BJ (cell line): ENCODE results near the gene LAS1L. TPM values are rescaled to one million over a fixed set of nuclear protein-coding genes. Genes with fewer than 3 reads are reported as not detected.
"Not testable (repeated sequence)": the region's sequence is repeated elsewhere in the genome, so short reads cannot be mapped to it uniquely, and the experiment has no call there.

Experiments
- CTCF ChIA-PET: fragments of 350-600 bp; formaldehyde crosslinking; extraction: SDS; loops from one replicate; lab custom pipeline; 2021; ENCODE audit warnings: antibody characterized with exemption, inconsistent platforms; lab: Yijun Ruan, JAX
- POLR2A ChIA-PET: fragments of 300-600 bp; sonication (Branson Sonifier 250); formaldehyde crosslinking; extraction: SDS; loops from one replicate; lab custom pipeline; 2021; ENCODE audit warnings: antibody characterized with exemption; lab: Charles Lee
- DNase-seq: peaks from one replicate; pipeline ENCODE4 v3.0.0-alpha.2; 2011; ENCODE audit warnings: low read depth
- H3K27me3 ChIP-seq: 2 replicates; pipeline ENCODE4 v1.6.0; 2011; ENCODE audit warnings: low read length; ENCODE audit not compliant: control insufficient read depth, insufficient read depth
- H3K36me3 ChIP-seq: 2 replicates; pipeline ENCODE4 v1.5.1; 2011; ENCODE audit warnings: low read length; ENCODE audit not compliant: control insufficient read depth, insufficient read depth
- H3K4me3 ChIP-seq: 2 replicates; pipeline ENCODE4 v1.5.1; 2011; ENCODE audit warnings: low read depth, mild to moderate bottlenecking, control low read depth, low read length
- polyA plus RNA-seq: library from polyadenylated mRNA; depleted of rRNA; stranded (reverse); fragments of >200 nt; gene quantifications from 2 replicates; pipeline ENCODE4 v1.2.3, GENCODE V29; 2011
- TF ChIP-seq, protein P1 (sequence below): IDR thresholded peaks from 2 replicates; pipeline ENCODE4 v1.5.1; 2011; ENCODE audit warnings: low read depth, mild to moderate bottlenecking, control low read depth, inconsistent platforms, low read length, moderate library complexity; ENCODE audit not compliant: insufficient read depth

Gene LAS1L
- polyA plus RNA-seq, 1 experiment: 22.3 TPM

DNA sequence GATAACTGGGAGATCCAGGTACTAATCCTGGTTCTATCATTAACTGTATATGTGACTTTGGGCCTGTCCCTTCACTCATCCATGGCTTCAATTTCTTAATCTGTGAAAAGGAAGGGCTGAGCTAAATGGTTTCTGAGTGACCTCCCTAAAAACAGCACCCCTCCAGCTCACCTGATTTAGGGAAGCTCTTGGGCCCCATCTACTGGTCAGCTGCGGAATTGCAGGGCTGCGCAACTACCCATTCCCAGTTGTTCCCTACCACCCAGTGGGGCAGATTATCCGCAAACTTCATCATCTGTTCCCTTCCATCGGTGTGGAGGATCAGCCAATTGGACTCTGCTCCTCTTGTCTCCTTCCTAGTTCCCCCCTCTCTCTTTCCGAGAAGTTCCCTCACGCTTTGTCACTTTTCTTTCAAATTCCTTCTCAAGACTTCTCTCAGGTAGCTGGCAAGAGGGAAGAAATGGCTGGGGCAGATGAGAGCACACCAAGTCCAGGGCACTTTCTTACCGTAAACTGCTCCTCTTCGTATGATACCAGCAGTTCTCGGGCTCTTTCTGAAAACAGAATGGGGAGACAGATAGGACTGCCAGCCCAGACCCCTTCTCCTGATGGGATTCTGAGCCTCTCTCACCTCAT, 5.8 kb downstream of the LAS1L start:
- no peaks in the 10 kb centered on the region for H3K27me3 ChIP-seq
- peaks cover 7% of the 10 kb centered on the region for H3K36me3 ChIP-seq
- no peak for DNase-seq
- ChIA-PET CTCF (interaction anchor here (0.6 to 2.0 kb wide), 6 partner anchors 11 to 494 kb away, joined by 3 to 7 read pairs (median 3); partner anchors contain the start of gene ZC3H12B), POLR2A (no interaction called here)
- TF ChIP-seq, protein P1, sequence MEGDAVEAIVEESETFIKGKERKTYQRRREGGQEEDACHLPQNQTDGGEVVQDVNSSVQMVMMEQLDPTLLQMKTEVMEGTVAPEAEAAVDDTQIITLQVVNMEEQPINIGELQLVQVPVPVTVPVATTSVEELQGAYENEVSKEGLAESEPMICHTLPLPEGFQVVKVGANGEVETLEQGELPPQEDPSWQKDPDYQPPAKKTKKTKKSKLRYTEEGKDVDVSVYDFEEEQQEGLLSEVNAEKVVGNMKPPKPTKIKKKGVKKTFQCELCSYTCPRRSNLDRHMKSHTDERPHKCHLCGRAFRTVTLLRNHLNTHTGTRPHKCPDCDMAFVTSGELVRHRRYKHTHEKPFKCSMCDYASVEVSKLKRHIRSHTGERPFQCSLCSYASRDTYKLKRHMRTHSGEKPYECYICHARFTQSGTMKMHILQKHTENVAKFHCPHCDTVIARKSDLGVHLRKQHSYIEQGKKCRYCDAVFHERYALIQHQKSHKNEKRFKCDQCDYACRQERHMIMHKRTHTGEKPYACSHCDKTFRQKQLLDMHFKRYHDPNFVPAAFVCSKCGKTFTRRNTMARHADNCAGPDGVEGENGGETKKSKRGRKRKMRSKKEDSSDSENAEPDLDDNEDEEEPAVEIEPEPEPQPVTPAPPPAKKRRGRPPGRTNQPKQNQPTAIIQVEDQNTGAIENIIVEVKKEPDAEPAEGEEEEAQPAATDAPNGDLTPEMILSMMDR: peak; percentile 92
- no peak overlapping the region for H3K4me3 ChIP-seq

DNA sequence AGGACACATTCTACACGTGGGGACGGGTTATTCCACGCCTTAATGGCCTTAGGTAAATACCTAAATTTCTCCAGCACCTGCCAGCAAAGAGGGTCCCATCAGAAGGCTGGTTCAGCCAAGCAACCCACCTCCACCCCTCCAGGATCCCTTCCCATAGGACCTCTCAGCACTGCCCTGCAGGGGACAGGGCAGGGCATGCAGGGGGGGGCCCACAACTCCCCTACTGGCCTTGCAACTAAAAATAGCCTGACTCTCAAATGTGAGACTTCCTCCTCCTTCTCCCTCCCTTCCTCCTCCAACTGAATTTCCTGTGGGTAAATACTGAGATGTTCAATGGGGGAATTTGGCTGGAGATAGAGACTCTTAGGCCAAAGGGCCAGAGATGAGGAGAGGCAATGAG, 6.3 kb downstream of the LAS1L start:
- TF ChIP-seq, protein P1: no peak
- Histone ChIP-seq H3K36me3 (peaks cover 7% of the 10 kb centered on the region), H3K27me3 (no peaks in the 10 kb centered on the region), H3K4me3 (no peak overlapping the region)
- DNase-seq: no peak
- ChIA-PET CTCF (interaction anchor here (0.7 to 2.0 kb wide), 4 partner anchors 12 to 494 kb away, joined by 3 to 7 read pairs (median 3); partner anchors contain the start of gene ZC3H12B), POLR2A (no interaction called here)

DNA sequence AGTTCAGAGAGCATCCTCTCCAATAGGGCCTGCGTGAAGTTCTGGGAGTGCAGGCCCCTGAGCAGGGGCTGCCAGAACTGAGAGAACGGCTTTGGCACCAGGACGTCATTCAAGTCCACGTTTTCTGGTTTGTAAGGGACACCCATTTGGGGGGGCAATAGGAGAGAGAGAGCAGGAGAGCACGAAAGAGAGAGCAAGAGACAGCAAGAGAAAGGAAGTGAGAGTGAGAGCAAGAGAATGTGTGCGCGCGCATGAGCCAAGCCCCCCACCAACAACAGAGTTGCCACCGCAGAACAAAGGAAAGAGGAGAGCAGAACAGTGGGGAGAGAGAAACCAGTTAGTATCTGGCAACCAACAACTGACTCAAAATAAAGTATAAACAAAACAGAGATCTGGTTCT, 10.4 kb downstream of the LAS1L start:
- ChIA-PET POLR2A (no interaction called here), CTCF (no interaction called here)
- H3K4me3 ChIP-seq: no peak overlapping the region
- H3K36me3 ChIP-seq: peaks cover 8% of the 10 kb centered on the region
- TF ChIP-seq, protein P1: no peak
- H3K27me3 ChIP-seq: no peaks in the 10 kb centered on the region
- DNase-seq: no peak

DNA sequence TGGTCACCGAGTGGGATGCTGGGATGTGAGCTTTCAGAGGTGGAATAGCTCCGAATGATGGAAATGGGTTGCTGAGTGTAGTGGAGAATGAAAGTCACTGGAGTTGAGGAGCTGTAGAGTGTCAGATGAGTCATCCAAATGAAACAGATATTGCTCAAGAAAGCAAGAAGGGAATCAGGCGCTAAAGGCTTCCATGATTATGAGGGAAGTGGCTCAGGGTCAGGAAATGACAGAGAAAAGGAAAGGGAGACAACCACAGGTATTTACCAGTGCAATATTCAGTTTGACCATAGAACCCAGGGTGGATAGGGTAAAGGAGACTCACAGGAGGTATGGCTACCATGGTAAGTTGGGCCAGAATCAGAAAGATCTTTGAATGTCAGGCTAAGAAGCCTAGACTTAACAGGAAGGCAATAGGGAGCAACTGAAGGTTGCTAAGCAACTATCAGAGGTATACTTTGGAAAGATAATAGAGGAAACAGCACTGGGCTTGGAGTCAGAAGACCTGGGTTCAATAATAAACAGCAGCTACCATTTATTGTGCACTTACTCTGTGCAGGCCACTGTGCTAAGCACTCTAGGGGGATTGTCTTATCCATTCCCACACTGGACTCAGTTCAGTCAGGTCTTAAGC, 11.7 kb downstream of the LAS1L start:
- ChIA-PET CTCF (interaction anchor here (0.8 kb wide), 1 partner anchor 42 kb away, joined by 3 read pairs; no protein-coding TSS in a partner anchor), POLR2A (no interaction called here)
- H3K36me3 ChIP-seq: peaks cover 6% of the 10 kb centered on the region
- DNase-seq: no peak
- no peak overlapping the region for H3K4me3 ChIP-seq
- TF ChIP-seq, protein P1: no peak
- no peaks in the 10 kb centered on the region for H3K27me3 ChIP-seq

DNA sequence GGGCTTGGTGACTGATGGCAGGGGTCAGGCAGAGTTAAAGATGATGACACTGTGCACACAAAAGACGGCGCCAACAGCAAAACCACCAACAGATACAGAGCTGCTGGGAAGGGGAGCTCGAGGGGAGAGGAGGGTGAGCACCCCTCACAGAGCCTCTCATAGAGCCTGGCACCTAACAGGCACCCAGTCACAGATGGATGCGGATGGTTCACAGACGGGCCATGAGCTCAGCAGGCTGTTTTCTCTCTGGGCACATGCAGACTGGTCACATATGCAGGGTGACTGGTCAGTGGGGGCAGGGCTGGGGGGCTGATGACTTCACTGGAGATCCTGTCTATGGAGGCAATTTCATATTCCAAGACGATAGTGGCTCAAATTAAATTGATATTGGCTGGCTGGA, 15.1 kb downstream of the LAS1L start:
- H3K27me3 ChIP-seq, H3K4me3 ChIP-seq, POLR2A ChIA-PET, DNase-seq, H3K36me3 ChIP-seq: not testable (repeated sequence)
- CTCF ChIA-PET: interaction anchor here (0.9 kb wide), 1 partner anchor 10 kb away, joined by 3 read pairs; no protein-coding TSS in a partner anchor

DNA sequence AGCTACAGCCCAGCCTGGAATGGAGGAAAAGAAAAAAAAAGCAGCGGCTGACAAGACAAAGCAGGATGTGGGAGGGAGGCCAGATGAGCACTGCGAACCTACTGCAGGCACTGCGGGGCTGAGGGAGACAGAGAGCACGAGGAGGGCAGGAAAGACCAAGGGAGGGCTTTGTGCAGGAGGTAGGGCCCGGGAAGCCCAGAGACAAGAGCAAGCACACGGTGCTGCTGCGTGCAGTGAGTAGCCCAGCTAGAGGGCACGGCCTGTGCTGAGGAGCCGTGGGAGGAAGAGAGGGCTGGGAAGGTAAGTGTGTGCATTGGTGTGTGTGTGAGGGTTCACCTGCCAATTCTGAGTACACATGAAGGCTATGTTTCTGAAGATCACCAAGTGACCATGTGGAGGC, 15.6 kb downstream of the LAS1L start:
- DNase-seq, H3K27me3 ChIP-seq, POLR2A ChIA-PET, H3K36me3 ChIP-seq, H3K4me3 ChIP-seq: not testable (repeated sequence)
- CTCF ChIA-PET: interaction anchor here (0.9 kb wide), 1 partner anchor 11 kb away, joined by 3 read pairs; no protein-coding TSS in a partner anchor
